Activated naive CD8-positive, alpha-beta T cell treated with anti-CD3 and anti-CD28 coated beads for 36 hours (primary cell): ENCODE data around the gene RBM8A. TPM values are rescaled to one million over a fixed set of nuclear protein-coding genes. Genes with fewer than 3 reads are reported as not detected.
A peak's percentile ranks its signal among the peaks of the same experiment; 100 is the strongest.
"Not testable (repeated sequence)": the region's sequence is repeated elsewhere in the genome, so short reads cannot be mapped to it uniquely, and the experiment has no call there.

Source experiments
- DNase-seq: peaks from one replicate; pipeline ENCODE4 v3.0.0; 2021
- H3K27ac Mint-ChIP-seq: one replicate; pipeline ENCODE4 v1.8.0; 2022; ENCODE audit warnings: mild to moderate bottlenecking, moderate library complexity, mixed read lengths
- H3K27me3 Mint-ChIP-seq: one replicate; pipeline ENCODE4 v1.8.0; 2022; ENCODE audit warnings: mild to moderate bottlenecking, mixed read lengths
- H3K36me3 Mint-ChIP-seq: one replicate; pipeline ENCODE4 v1.8.0; 2021; ENCODE audit warnings: mild to moderate bottlenecking, mixed read lengths
- H3K4me1 Mint-ChIP-seq: one replicate; pipeline ENCODE4 v1.8.0; 2021; ENCODE audit warnings: mixed read lengths
- H3K4me3 Mint-ChIP-seq: one replicate; pipeline ENCODE4 v1.8.0; 2022; ENCODE audit warnings: mild to moderate bottlenecking, moderate library complexity, mixed read lengths
- H3K9me3 Mint-ChIP-seq: one replicate; pipeline ENCODE4 v1.8.0; 2022; ENCODE audit warnings: mixed read lengths
- total RNA-seq, 2 experiments: library from RNA; stranded (reverse); gene quantifications; one replicate each; pipeline ENCODE4 v1.2.3, GENCODE V29; 2021

Gene RBM8A
- total RNA-seq, 2 experiments from 2014 or later, result 345 to 349 TPM

DNA sequence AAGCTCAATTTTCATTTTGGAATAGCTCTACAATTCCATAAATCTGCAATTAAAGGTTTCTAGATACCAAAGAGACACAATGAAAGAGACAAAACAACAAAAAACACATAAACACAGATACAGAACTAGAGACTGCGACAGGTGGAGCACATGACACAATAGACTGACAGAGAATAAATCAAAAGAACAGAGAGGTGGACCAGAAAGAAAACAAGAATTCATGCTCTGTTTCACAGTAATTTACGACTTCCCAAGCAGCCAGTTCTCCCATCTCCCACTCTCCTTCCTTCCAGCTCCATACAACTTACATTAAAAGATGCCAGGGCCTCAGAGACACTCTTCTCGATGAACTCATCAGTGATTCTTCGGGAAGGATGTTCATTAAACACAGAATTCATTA is 15.1 kb upstream of the RBM8A start:
- H3K36me3 Mint-ChIP-seq, result peaks cover 12% of the 10 kb centered on the region

DNA sequence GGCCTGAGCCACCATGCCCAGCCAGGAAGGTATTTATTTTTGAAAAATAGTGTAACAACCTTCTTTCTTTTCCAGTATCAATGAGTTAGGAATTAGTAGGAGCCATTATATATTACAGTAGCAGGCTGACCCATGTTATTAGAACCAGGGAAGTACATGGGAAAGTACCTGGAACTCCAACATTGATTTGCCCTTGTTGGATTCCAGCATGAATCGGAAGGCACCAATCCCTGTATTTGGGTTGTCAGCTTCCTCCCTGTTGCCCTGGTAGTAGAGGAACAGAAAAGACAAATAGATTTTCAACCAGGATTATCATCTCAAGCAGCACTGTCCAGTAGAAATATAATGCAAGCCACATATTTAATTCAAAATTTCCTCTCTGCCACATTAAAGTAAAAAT is 10.2 kb upstream of the RBM8A start:
- peaks cover 10% of the 10 kb centered on the region for H3K36me3 Mint-ChIP-seq
- H3K4me3 Mint-ChIP-seq, result no peak overlapping the region
- no peak for DNase-seq
- H3K27ac Mint-ChIP-seq, result no peak overlapping the region
- H3K9me3 Mint-ChIP-seq, result no peaks in the 10 kb centered on the region
- H3K4me1 Mint-ChIP-seq, result peaks cover 11% of the 10 kb centered on the region
- no peaks in the 10 kb centered on the region for H3K27me3 Mint-ChIP-seq

More for the DNA sequence above, 15.1 kb upstream of the RBM8A start:
- Mint-ChIP-seq H3K27ac (no peak overlapping the region), H3K4me3 (no peak overlapping the region), H3K4me1 (peaks cover 3% of the 10 kb centered on the region), H3K27me3 (no peaks in the 10 kb centered on the region), H3K9me3 (no peaks in the 10 kb centered on the region)
- DNase-seq, result no peak

DNA sequence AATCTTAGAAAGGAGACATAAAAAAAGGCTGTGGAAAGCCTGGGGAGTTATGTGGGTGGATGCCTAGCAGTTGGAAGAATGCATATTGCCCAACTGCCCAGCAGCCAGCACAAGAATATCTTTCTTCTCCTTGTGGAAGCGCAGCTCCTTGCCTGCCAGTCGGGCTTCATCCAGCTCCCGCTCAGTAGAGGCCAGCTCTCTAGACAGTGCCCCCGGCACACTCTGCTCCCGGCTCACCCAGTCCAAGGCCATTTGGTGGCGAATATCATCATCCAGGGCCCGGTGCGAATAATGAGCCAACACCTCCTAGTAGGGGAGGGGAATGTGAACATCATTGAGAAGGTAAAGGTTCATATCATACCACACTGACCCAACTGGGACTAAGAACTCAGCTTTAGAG is 9.0 kb upstream of the RBM8A start:
- Mint-ChIP-seq H3K27ac (no peak overlapping the region), H3K36me3 (peaks cover 11% of the 10 kb centered on the region), H3K9me3 (no peaks in the 10 kb centered on the region), H3K4me3 (no peak overlapping the region), H3K27me3 (no peaks in the 10 kb centered on the region), H3K4me1 (peaks cover 17% of the 10 kb centered on the region)
- no peak for DNase-seq

DNA sequence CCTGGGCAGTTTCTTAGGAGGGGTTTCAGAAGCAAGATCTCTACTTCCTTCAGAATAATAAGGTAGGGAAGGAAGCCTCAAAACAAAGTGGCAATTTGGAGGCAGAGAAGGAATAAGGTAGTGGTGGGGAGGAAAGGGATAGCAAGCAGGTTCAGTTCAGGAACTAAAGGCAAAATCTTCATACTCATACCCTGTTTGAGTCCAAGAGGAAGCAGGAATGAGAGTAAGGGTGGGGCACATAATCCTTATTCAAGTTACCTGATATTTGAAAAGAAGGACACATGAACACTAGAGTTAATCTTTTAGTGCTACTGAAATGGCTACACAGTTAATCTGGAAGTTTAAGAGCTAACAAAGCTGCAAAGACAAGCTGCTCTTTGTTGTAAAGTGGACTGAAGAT is 8.4 kb upstream of the RBM8A start:
- no peaks in the 10 kb centered on the region for H3K27me3 Mint-ChIP-seq
- peaks cover 15% of the 10 kb centered on the region for H3K36me3 Mint-ChIP-seq

DNA sequence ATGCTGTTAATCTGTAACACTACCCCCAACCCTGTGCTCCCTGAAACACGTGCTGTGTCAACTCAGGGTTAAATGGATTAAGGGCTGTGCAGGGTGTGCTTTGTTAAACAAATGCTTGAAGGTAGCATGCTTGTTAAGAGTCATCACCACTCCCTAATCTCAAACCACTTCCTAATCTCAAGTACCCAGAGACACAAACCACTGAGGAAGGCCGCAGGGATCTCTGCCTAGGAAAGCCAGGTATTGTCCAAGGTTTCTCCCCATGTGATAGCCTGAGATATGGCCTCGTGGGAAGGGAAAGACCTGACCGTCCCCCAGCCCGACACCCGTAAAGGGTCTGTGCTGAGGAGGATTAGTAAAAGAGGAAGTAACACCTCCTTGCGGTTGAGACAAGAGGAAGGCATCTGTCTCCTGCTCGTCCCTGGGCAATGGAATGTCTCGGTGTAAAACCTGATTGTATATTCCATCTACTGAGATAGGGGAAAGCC is 5.3 kb upstream of the RBM8A start:
- not testable (repeated sequence) for H3K27me3 Mint-ChIP-seq, H3K9me3 Mint-ChIP-seq
- H3K4me1 Mint-ChIP-seq, result peaks cover 20% of the 10 kb centered on the region
- peaks cover 21% of the 10 kb centered on the region for H3K36me3 Mint-ChIP-seq
- H3K4me3 Mint-ChIP-seq, result peak overlapping the region; percentile 42
- H3K27ac Mint-ChIP-seq, result peak overlapping the region; percentile 91
- DNase-seq, result peak; percentile 9

More for the DNA sequence above, 8.4 kb upstream of the RBM8A start:
- Mint-ChIP-seq H3K4me1 (peaks cover 17% of the 10 kb centered on the region), H3K27ac (no peak overlapping the region), H3K4me3 (no peak overlapping the region), H3K9me3 (no peaks in the 10 kb centered on the region)
- DNase-seq, result no peak

DNA sequence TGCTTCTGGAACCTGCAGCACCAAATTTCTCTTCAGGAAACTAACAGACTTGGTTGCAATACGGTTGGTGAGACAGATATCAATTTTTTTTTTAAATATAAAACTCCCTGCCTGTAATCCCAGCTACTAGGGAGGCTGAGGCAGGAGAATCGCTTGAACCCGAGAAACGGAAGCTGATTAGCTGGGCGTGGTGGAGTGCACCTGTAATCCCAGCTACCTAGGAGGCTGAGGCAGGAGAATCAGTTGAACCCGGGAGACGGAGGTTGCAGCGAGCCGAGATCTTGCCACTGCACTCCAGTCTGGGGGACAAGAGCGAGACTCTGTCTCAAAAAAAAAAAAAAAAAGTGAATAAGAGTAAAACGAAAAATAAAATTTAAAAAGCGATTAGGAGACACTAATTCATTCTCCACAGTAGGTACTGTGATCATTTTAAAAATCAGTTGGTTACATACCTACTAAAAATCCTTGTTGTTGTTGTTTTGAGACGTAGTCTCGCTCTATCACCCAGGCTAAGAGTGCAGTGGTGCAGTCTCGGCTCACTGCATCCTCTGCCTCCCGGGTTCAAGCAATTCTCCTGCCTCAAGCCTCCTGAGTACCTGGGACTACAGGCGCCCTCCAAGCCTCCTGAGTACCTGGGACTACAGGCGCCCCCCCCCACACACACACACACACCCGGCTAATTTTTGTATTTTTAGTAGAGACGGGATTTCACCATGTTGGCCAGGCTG is 796 bp upstream of the RBM8A start:
- H3K4me3 Mint-ChIP-seq, result no peak overlapping the region
- no peaks in the 10 kb centered on the region for H3K9me3 Mint-ChIP-seq
- H3K4me1 Mint-ChIP-seq, result peaks cover 29% of the 10 kb centered on the region
- H3K27ac Mint-ChIP-seq, result no peak overlapping the region
- H3K27me3 Mint-ChIP-seq, result no peaks in the 10 kb centered on the region
- no peak for DNase-seq
- peaks cover 17% of the 10 kb centered on the region for H3K36me3 Mint-ChIP-seq

DNA sequence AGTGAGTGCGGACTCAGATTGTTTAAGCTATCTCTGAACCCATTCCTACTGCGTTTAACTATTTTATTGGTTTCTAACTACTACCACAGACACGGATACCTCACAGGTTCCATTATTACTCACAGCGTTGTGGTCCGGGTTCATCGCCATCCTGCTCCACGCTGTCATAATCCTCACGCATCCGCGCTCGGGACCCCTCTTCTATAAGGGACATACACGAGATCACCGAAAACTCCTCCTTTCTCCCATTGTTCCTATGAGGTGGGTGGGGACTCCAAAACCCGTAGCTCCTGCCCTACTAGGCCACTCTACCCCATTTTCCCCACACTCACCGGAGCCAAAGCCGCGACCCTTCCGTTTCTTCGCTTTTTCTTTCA is 610 bp downstream of the RBM8A start:
- no peak overlapping the region for H3K27ac Mint-ChIP-seq
- no peak overlapping the region for H3K4me3 Mint-ChIP-seq
- peaks cover 19% of the 10 kb centered on the region for H3K36me3 Mint-ChIP-seq
- H3K9me3 Mint-ChIP-seq, result no peaks in the 10 kb centered on the region
- peaks cover 23% of the 10 kb centered on the region for H3K4me1 Mint-ChIP-seq
- no peaks in the 10 kb centered on the region for H3K27me3 Mint-ChIP-seq
- DNase-seq, result peak; percentile 61

DNA sequence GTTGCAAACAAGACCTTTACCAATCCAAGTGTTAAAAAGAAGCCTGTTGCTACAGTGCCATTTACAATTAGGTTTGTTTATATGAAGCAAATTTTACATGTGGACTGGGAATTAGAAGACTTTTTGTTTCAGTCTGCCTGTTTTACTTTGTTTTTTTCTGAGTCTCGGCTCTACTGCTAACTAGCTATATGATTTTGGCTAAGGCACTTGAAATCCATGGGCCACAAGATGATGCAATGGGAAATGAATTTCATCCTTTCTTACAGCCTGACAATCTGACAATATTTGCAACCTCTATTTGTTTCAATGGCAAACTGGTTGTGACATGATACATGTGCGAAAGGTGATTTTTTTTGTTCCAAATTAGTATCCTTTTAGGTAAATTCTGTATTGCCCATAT is 5.0 kb downstream of the RBM8A start:
- Mint-ChIP-seq H3K4me3 (no peak overlapping the region), H3K36me3 (peaks cover 24% of the 10 kb centered on the region), H3K9me3 (no peaks in the 10 kb centered on the region), H3K27me3 (no peaks in the 10 kb centered on the region), H3K4me1 (peaks cover 43% of the 10 kb centered on the region), H3K27ac (peak overlapping the region; percentile 65)
- DNase-seq, result no peak

DNA sequence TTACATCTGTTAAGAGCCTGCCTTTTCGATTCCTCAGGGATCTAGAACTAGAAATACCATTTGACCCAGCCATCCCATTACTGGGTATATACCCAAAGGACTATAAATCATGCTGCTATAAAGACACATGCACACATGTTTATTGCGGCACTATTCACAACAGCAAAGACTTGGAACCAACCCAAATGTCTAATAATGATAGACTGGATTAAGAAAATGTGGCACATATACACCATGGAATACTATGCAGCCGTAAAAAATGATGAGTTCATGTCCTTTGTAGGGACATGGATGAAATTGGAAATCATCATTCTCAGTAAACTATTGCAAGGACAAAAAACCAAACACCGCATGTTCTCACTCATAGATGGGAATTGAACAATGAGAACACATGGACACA is 7.0 kb downstream of the RBM8A start:
- H3K27me3 Mint-ChIP-seq, DNase-seq, H3K9me3 Mint-ChIP-seq: not testable (repeated sequence)
- peak overlapping the region; percentile 96 for H3K4me3 Mint-ChIP-seq
- H3K4me1 Mint-ChIP-seq, result peaks cover 46% of the 10 kb centered on the region
- peak overlapping the region; percentile 66 for H3K27ac Mint-ChIP-seq
- peaks cover 35% of the 10 kb centered on the region for H3K36me3 Mint-ChIP-seq

DNA sequence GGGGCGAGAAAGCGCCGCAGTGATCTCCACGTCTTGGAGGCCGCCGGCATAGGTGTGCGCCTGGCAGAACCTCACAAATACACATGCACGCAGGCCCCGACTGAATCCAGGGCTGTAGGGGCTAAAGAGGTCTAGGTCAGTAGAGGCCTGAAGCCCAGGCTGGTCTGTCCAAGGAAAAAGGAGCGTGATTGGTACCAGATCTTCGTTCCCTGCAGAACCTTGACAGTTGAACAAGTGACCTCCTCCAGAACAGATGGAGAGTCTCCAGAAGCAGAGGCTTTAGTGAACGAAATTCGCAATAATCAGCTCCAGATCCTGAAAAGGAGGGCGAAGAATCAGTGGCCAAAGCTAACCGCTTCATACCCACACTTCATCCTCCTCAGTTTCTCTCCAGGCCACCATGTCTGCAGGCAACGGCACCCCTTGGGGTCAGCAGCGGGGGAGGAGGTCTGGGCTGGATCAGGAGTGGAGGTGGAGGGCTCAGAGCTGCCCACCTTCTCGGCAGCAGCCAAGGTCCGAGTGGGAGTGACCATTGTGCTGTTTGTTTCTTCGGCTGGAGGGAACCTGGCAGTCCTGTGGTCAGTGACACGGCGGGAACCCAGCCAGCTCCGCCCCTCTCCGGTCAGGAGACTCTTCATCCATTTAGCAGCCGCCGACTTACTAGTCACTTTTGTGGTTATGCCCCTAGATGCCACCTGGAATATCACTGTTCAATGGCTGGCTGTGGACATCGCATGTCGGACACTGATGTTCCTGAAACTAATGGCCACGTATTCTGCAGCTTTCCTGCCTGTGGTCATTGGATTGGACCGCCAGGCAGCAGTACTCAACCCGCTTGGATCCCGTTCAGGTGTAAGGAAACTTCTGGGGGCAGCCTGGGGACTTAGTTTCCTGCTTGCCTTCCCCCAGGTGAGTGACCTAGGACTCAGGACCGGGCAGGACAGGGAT is 8.0 kb downstream of the RBM8A start:
- Mint-ChIP-seq H3K36me3 (peaks cover 34% of the 10 kb centered on the region), H3K9me3 (no peaks in the 10 kb centered on the region), H3K27me3 (no peaks in the 10 kb centered on the region), H3K27ac (peak overlapping the region; percentile 95), H3K4me1 (peaks cover 49% of the 10 kb centered on the region), H3K4me3 (peak overlapping the region; percentile 96)
- peak; percentile 24 for DNase-seq

DNA sequence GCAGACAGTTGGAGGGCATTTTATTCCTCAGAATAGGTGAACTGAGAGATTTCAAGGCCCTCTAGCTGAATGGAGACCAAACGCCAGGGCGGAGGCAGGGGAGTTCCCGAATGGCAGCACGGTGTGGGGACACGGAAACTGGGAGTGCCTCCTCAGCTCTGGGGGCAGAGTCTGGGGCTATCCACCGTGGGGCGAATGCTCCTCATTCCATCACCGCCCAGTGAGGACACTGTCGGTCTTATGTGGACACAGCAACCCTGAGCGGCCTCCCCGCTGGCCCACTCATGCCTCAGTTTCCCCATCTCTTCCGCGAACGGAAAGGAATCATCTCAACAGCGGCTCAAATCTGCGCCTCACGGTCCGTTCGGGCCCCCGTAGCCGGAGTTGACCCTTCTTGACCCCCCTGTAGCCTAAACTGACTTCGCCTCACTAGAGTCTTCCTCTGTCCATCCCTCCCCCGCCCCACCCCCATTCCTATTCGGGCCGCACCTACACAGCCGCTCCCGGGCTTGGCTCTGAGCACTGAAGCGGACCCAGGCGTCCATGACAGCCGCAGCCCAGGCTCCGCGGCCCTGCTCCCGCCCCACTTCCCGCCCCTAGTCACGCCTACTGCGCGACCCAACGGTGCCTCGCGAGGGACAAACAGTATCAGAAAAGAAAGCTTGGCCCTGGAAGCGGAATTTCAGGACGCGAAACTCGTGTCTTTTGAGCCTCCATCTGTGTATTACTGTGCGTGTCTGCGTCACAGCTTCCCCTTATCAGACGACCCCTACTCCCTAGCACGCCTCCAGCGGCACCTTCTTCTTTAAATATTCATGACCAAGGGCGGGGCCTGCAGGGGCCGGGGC is 8.9 kb downstream of the RBM8A start, which contains the start of gene PEX11B:
Gene PEX11B, minus strand, starts transcription at position 574 of the 848 bp plus-strand sequence. Its CDS starts 29 bp downstream, at position 545.
- peaks cover 47% of the 10 kb centered on the region for H3K4me1 Mint-ChIP-seq
- no peaks in the 10 kb centered on the region for H3K27me3 Mint-ChIP-seq
- peaks cover 37% of the 10 kb centered on the region for H3K36me3 Mint-ChIP-seq
- peak within 1 kb of the TSS; percentile 96 for H3K4me3 Mint-ChIP-seq
- no peaks in the 10 kb centered on the region for H3K9me3 Mint-ChIP-seq
- DNase-seq, result peak; percentile 90
- H3K27ac Mint-ChIP-seq, result peak within 1 kb of the TSS; percentile 95

DNA sequence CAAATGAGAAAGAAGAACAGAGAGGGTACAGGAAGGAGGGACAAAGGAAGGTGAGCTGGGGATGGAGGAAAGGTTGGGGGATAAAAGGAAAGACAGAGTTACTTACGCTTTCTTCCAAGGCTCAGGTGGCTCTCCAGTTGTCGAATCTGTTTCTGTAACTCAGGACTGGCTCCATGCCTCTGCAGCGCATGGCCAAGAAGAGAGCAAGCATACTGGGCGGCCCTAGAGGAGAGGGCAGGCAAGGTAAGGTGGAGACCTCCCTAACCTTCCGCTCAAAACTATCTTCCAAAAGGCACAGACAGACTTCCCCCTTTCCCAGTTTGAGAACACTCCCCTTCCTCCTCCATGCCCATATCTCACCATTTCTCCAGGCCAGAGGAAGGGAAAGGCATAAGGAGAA is 9.7 kb downstream of the RBM8A start:
- H3K27me3 Mint-ChIP-seq, result no peaks in the 10 kb centered on the region
- H3K9me3 Mint-ChIP-seq, result no peaks in the 10 kb centered on the region
- H3K27ac Mint-ChIP-seq, result peak overlapping the region; percentile 95
- H3K4me3 Mint-ChIP-seq, result peak overlapping the region; percentile 96
- peaks cover 42% of the 10 kb centered on the region for H3K4me1 Mint-ChIP-seq
- peaks cover 33% of the 10 kb centered on the region for H3K36me3 Mint-ChIP-seq
- DNase-seq, result no peak

DNA sequence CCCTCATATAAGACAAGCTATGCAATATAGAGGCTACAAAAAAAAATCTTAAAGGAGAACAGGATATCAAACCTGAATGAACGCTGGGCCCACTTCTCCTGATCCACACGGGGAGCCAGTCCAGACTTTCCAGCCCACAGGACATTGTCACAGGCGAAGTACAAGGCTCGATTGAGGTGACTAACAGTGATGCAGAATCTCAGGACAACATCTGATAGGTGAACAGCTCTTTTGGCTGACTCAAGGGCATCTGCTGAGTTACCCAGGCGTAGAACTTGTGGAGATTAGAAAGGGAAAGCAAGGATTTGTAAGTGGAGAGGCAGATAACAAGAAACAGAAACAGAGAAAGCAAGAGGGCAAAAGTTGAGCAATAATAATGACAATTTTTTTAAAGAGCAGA is 10.5 kb downstream of the RBM8A start:
- no peak for DNase-seq
- Mint-ChIP-seq H3K27me3 (no peaks in the 10 kb centered on the region), H3K9me3 (no peaks in the 10 kb centered on the region), H3K36me3 (peaks cover 35% of the 10 kb centered on the region), H3K4me1 (peaks cover 40% of the 10 kb centered on the region), H3K27ac (peak overlapping the region; percentile 74), H3K4me3 (peak overlapping the region; percentile 77)

DNA sequence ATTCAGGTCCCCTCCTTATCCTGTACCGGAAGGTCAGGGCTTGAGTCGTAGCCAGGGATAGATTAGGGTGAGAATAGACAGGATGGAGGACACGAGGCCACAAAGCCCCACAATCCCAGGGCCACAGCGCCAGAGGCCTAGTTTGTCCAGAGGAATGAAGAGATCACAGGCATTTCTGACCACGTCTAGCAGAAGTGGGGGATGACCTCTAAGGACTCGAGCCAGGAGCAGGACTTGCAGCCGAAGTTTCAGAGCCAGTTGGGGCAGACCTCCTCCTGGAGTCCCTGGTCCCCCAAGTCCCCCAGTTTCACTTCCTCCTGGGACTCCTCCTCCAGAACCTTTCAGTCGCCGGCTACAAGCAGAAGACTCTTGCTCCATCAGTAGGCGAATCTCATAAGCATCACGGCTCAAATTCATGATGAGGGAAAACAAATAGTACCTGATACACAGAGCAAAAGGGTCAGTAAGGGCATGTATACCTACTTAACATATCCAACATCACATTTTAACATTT is 15.1 kb downstream of the RBM8A start:
- Mint-ChIP-seq H3K4me3 (no peak overlapping the region), H3K4me1 (peaks cover 17% of the 10 kb centered on the region), H3K27me3 (no peaks in the 10 kb centered on the region), H3K27ac (peak overlapping the region; percentile 18), H3K36me3 (peaks cover 28% of the 10 kb centered on the region), H3K9me3 (no peaks in the 10 kb centered on the region)
- DNase-seq, result no peak
